K562 (cell line): ENCODE data around the gene MYL12B. TPM values are rescaled to one million over a fixed set of nuclear protein-coding genes. Genes with fewer than 3 reads are reported as not detected.

ENCODE experiments used
- AFF1 ChIP-seq, 2 experiments: fragments of 450-650 bp; IDR thresholded peaks; 2 replicates each; pipeline ENCODE4 v1.6.1; 2018; ENCODE audit warnings: mild to moderate bottlenecking in 2 of 2, low read depth in 1 of 2; ENCODE audit not compliant: partially characterized antibody in 2 of 2
- CBFA2T3 ChIP-seq: fragments of 450-650 bp; IDR thresholded peaks from 2 replicates; pipeline ENCODE4 v1.6.1; 2017
- E2F1 ChIP-seq: sonication (generic); formaldehyde crosslinking; IDR thresholded peaks from 2 replicates; pipeline ENCODE4 v1.8.1; 2023; ENCODE audit warnings: mild to moderate bottlenecking, missing genetic modification reagents, moderate library complexity
- EHMT2 ChIP-seq: fragments of 450-650 bp; IDR thresholded peaks from 2 replicates; pipeline ENCODE4 v1.6.1; 2018; ENCODE audit warnings: antibody characterized with exemption
- NFATC3 ChIP-seq: fragments of 450-650 bp; IDR thresholded peaks from 2 replicates; pipeline ENCODE4 v1.6.1; 2017; ENCODE audit warnings: mild to moderate bottlenecking
- PTTG1 ChIP-seq: fragments of 450-650 bp; IDR thresholded peaks from 2 replicates; pipeline ENCODE4 v1.6.1; 2016; ENCODE audit warnings: low read depth, mild to moderate bottlenecking, missing genetic modification characterization, missing compliant biosample characterization
- RERE ChIP-seq: sonication (generic); formaldehyde crosslinking; IDR thresholded peaks from 2 replicates; pipeline ENCODE4 v1.8.0; 2023; ENCODE audit warnings: missing genetic modification reagents, mild to moderate bottlenecking, borderline replicate concordance
- ZNF41 ChIP-seq: fragments of 250-450 bp; sonication (Bioruptor Pico); conservative IDR thresholded peaks from 2 replicates; pipeline ENCODE4 v1.4.0; 2020; ENCODE audit warnings: mild to moderate bottlenecking
- ZNF586 ChIP-seq: fragments of 450-650 bp; formaldehyde crosslinking; conservative IDR thresholded peaks from 2 replicates; pipeline ENCODE4 v1.4.0; 2020; ENCODE audit warnings: mild to moderate bottlenecking, moderate library complexity
- ZNF655 ChIP-seq: fragments of 250-450 bp; sonication (Bioruptor Pico); IDR thresholded peaks from 2 replicates; pipeline ENCODE4 v1.5.0; 2021
- polyA plus RNA-seq, 8 experiments: library from polyadenylated mRNA; depleted of rRNA in 4 of 8; stranded (reverse) in 5 of 8; unstranded in 3 of 8; fragments of >200 nt; fragmentation: Nextera tagmentation in 2 of 8; fragmentation: Illumina TruSeq in 1 of 8; extraction: Ambion mirVana in 2 of 8; extraction: Trizol in 1 of 8; gene quantifications; 2 replicates each; pipeline versions ENCODE4 v1.2.1 to v1.2.3, GENCODE V29; 2011 to 2014; ENCODE audit warnings: inconsistent platforms in 1 of 8, missing spikeins in 1 of 8
- total RNA-seq, 7 experiments: library from RNA; depleted of rRNA in 6 of 7; stranded (reverse); fragments of >200 nt in 6 of 7; fragmentation: Illumina TruSeq in 2 of 7; extraction: Trizol in 2 of 7; gene quantifications; 2 replicates each; pipeline versions ENCODE4 v1.2.1 to v1.2.3, GENCODE V29; 2011 to 2021; ENCODE audit warnings: low replicate concordance in 1 of 7
- TF ChIP-seq, protein P1 (sequence below), 2 experiments: fragments of 150-350 bp in 1 of 2; IDR thresholded peaks; 2 replicates each; pipeline ENCODE4 v1.6.1; 2012 to 2016; ENCODE audit warnings: low read depth in 2 of 2, low read length in 2 of 2, mild to moderate bottlenecking in 1 of 2, moderate library complexity in 1 of 2

Gene MYL12B
- total and polyA plus RNA-seq, 9 of the 15 experiments (the other 6 are each of a cell fraction or from before 2014, with no cell fraction given), result 220 to 995 (median 463) TPM

- TF ChIP-seq ZNF655 (CRISPR knock-in tag) (no peak), CBFA2T3 (no peak), PTTG1 (no peak), ZNF586 (CRISPR knock-in tag) (no peak), EHMT2 (no peak), ZNF41 (CRISPR knock-in tag) (no peak), AFF1 (IDR thresholded peaks at IDR 0.05; ENCODE audit: low read depth in 1 of 2, partially characterized antibody in 2 of 2) (no peak), RERE (no peak), NFATC3 (no peak), E2F1 (CRISPR knock-in tag) (no peak)
- TF ChIP-seq, protein P1, sequence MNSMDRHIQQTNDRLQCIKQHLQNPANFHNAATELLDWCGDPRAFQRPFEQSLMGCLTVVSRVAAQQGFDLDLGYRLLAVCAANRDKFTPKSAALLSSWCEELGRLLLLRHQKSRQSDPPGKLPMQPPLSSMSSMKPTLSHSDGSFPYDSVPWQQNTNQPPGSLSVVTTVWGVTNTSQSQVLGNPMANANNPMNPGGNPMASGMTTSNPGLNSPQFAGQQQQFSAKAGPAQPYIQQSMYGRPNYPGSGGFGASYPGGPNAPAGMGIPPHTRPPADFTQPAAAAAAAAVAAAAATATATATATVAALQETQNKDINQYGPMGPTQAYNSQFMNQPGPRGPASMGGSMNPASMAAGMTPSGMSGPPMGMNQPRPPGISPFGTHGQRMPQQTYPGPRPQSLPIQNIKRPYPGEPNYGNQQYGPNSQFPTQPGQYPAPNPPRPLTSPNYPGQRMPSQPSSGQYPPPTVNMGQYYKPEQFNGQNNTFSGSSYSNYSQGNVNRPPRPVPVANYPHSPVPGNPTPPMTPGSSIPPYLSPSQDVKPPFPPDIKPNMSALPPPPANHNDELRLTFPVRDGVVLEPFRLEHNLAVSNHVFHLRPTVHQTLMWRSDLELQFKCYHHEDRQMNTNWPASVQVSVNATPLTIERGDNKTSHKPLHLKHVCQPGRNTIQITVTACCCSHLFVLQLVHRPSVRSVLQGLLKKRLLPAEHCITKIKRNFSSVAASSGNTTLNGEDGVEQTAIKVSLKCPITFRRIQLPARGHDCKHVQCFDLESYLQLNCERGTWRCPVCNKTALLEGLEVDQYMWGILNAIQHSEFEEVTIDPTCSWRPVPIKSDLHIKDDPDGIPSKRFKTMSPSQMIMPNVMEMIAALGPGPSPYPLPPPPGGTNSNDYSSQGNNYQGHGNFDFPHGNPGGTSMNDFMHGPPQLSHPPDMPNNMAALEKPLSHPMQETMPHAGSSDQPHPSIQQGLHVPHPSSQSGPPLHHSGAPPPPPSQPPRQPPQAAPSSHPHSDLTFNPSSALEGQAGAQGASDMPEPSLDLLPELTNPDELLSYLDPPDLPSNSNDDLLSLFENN (IDR thresholded peaks at IDR 0.05; ENCODE audit: low read depth in 2 of 2, low read length in 2 of 2), result no peak
Observed at GRCh38 chr18:3283253-3283863, 21.4 kb downstream of the MYL12B start (continued).
